Mesendoderm (in vitro differentiated cells): ENCODE measurements around the gene SLMAP.

Experiments
- DNase-seq: peaks from one replicate; pipeline ENCODE4 v3.0.0; 2013
- H2AK5ac ChIP-seq: 2 replicates; pipeline ENCODE4 v1.6.1; 2013; ENCODE audit warnings: low read length, inconsistent platforms
- H2BK120ac ChIP-seq: 2 replicates; pipeline ENCODE4 v1.6.1; 2013; ENCODE audit warnings: low read depth, mild to moderate bottlenecking, low read length, moderate library complexity, mixed read lengths
- H2BK15ac ChIP-seq: replicated peaks from 2 replicates; pipeline ENCODE4 v1.6.1; 2013; ENCODE audit warnings: low read depth, mild to moderate bottlenecking, moderate library complexity
- H2BK5ac ChIP-seq: 2 replicates; pipeline ENCODE4 v1.6.1; 2013; ENCODE audit warnings: low read length, inconsistent platforms
- H3K18ac ChIP-seq: 2 replicates; pipeline ENCODE4 v1.6.1; 2013; ENCODE audit warnings: mild to moderate bottlenecking, low read length, mixed read lengths
- H3K23ac ChIP-seq: one replicate; pipeline ENCODE4 v1.6.1; 2013; ENCODE audit warnings: low read length
- H3K27ac ChIP-seq: 2 replicates; pipeline ENCODE4 v1.5.1; 2013; ENCODE audit warnings: low read depth, mild to moderate bottlenecking, inconsistent platforms, low read length, moderate library complexity
- H3K27me3 ChIP-seq: 2 replicates; pipeline ENCODE4 v1.6.1; 2013; ENCODE audit warnings: low read length, control low read depth, mild to moderate bottlenecking, inconsistent platforms; ENCODE audit not compliant: insufficient read depth, poor library complexity
- H3K36me3 ChIP-seq: 2 replicates; pipeline ENCODE4 v1.6.1; 2013; ENCODE audit warnings: low read length, inconsistent platforms; ENCODE audit not compliant: control insufficient read depth, insufficient read depth
- H3K4ac ChIP-seq: one replicate; pipeline ENCODE4 v1.6.1; 2013; ENCODE audit warnings: low read depth, mild to moderate bottlenecking, low read length, moderate library complexity
- H3K4me1 ChIP-seq: 2 replicates; pipeline ENCODE4 v1.6.1; 2013; ENCODE audit warnings: low read depth, low read length, inconsistent platforms; ENCODE audit not compliant: control insufficient read depth
- H3K4me2 ChIP-seq: 2 replicates; pipeline ENCODE4 v1.6.1; 2013; ENCODE audit warnings: low read length
- H3K4me3 ChIP-seq: 2 replicates; pipeline ENCODE4 v1.5.1; 2013; ENCODE audit warnings: mild to moderate bottlenecking, low read length
- H3K56ac ChIP-seq: one replicate; pipeline ENCODE4 v1.6.1; 2013; ENCODE audit warnings: low read length
- H3K79me1 ChIP-seq: 2 replicates; pipeline ENCODE4 v1.6.1; 2013; ENCODE audit warnings: low read length, inconsistent platforms
- H3K79me2 ChIP-seq: 2 replicates; pipeline ENCODE4 v1.6.1; 2013; ENCODE audit warnings: mild to moderate bottlenecking, low read length; ENCODE audit not compliant: control insufficient read depth, insufficient read depth
- H3K9ac ChIP-seq: 2 replicates; pipeline ENCODE4 v1.6.1; 2013; ENCODE audit warnings: low read length, inconsistent platforms
- H4K5ac ChIP-seq: one replicate; pipeline ENCODE4 v1.6.1; 2013; ENCODE audit warnings: low read length
- H4K8ac ChIP-seq: one replicate; pipeline ENCODE4 v1.6.1; 2013; ENCODE audit warnings: low read depth, mild to moderate bottlenecking, control low read depth, low read length, moderate library complexity
- WGBS: extraction: QIAGEN DNeasy Blood & Tissue Kit; methylation state at CpG from one replicate; pipeline ENCODE4 v1.1.7; 2013; ENCODE audit warnings: low lambda C conversion rate, missing lambda C conversion rate; ENCODE audit not compliant: insufficient coverage; ENCODE audit errors: extremely low coverage; 5-methylcytosine and 5-hydroxymethylcytosine counted together

SLMAP gene

GRCh38 chr3:57958642-57959422 lies 202.7 kb downstream of the SLMAP start:
- peak overlapping the region; percentile 30 for H3K56ac ChIP-seq
- H2BK5ac ChIP-seq, result no peak overlapping the region
- H3K36me3 ChIP-seq, result no peaks in the 10 kb centered on the region
- no peak for DNase-seq
- peak overlapping the region; percentile 33 for H3K18ac ChIP-seq
- H4K8ac ChIP-seq, result no peak overlapping the region
- no peak overlapping the region for H3K9ac ChIP-seq
- no peak overlapping the region for H4K5ac ChIP-seq
- H2AK5ac ChIP-seq, result no peak overlapping the region
- H2BK120ac ChIP-seq, result no peak overlapping the region
- no peaks in the 10 kb centered on the region for H3K4me1 ChIP-seq
- H3K4me2 ChIP-seq, result no peak overlapping the region
- no peak overlapping the region for H3K23ac ChIP-seq
- no peaks in the 10 kb centered on the region for H3K27me3 ChIP-seq
- H3K79me1 ChIP-seq, result no peaks in the 10 kb centered on the region
- H3K79me2 ChIP-seq, result no peaks in the 10 kb centered on the region
- no CpG with 5 or more reads among the region's 13 CpGs for WGBS
- H3K4me3 ChIP-seq, result no peak overlapping the region
- H2BK15ac ChIP-seq, result no peak overlapping the region
- H3K27ac ChIP-seq, result no peak overlapping the region
- H3K4ac ChIP-seq, result no peak overlapping the region

GRCh38 chr3:57959423-57960173 lies 203.5 kb downstream of the SLMAP start:
- no peaks in the 10 kb centered on the region for H3K79me1 ChIP-seq
- no peak overlapping the region for H3K27ac ChIP-seq
- H3K4ac ChIP-seq, result peak overlapping the region; percentile 56
- DNase-seq, result peak; percentile 37
- H2BK15ac ChIP-seq, result no peak overlapping the region
- no peak overlapping the region for H3K9ac ChIP-seq
- no CpG with 5 or more reads among the region's 19 CpGs for WGBS
- no peak overlapping the region for H3K56ac ChIP-seq
- no peaks in the 10 kb centered on the region for H3K27me3 ChIP-seq
- no peak overlapping the region for H4K5ac ChIP-seq
- no peak overlapping the region for H3K4me2 ChIP-seq
- H3K4me3 ChIP-seq, result no peak overlapping the region
- no peaks in the 10 kb centered on the region for H3K36me3 ChIP-seq
- no peaks in the 10 kb centered on the region for H3K4me1 ChIP-seq
- H3K79me2 ChIP-seq, result no peaks in the 10 kb centered on the region
- no peak overlapping the region for H2BK120ac ChIP-seq
- H3K23ac ChIP-seq, result no peak overlapping the region
- H2AK5ac ChIP-seq, result no peak overlapping the region
- H4K8ac ChIP-seq, result no peak overlapping the region
- no peak overlapping the region for H3K18ac ChIP-seq
- H2BK5ac ChIP-seq, result no peak overlapping the region

GRCh38 chr3:57960174-57960505 lies 204.0 kb downstream of the SLMAP start:
- Histone ChIP-seq H2BK15ac (no peak overlapping the region), H3K79me2 (no peaks in the 10 kb centered on the region), H3K4me3 (no peak overlapping the region), H3K9ac (no peak overlapping the region), H3K4ac (no peak overlapping the region), H2BK120ac (no peak overlapping the region), H3K4me2 (no peak overlapping the region), H4K5ac (no peak overlapping the region), H3K79me1 (no peaks in the 10 kb centered on the region), H3K18ac (no peak overlapping the region), H3K4me1 (no peaks in the 10 kb centered on the region), H4K8ac (no peak overlapping the region), H3K27me3 (no peaks in the 10 kb centered on the region), H3K23ac (no peak overlapping the region), H3K36me3 (no peaks in the 10 kb centered on the region), H3K56ac (no peak overlapping the region), H2AK5ac (no peak overlapping the region), H2BK5ac (no peak overlapping the region), H3K27ac (no peak overlapping the region)
- DNase-seq, result no peak
- no CpG with 5 or more reads among the region's 4 CpGs for WGBS

GRCh38 chr3:57961177-57961827 lies 205.2 kb downstream of the SLMAP start:
- DNase-seq, result no peak
- Histone ChIP-seq H3K27me3 (no peaks in the 10 kb centered on the region), H2BK120ac (no peak overlapping the region), H2BK5ac (no peak overlapping the region), H3K56ac (no peak overlapping the region), H3K79me2 (no peaks in the 10 kb centered on the region), H3K9ac (no peak overlapping the region), H4K8ac (no peak overlapping the region), H3K36me3 (no peaks in the 10 kb centered on the region), H3K27ac (no peak overlapping the region), H3K4me2 (no peak overlapping the region), H3K4me1 (no peaks in the 10 kb centered on the region), H2AK5ac (no peak overlapping the region), H3K79me1 (no peaks in the 10 kb centered on the region), H4K5ac (no peak overlapping the region), H3K23ac (no peak overlapping the region), H3K4ac (no peak overlapping the region), H3K4me3 (no peak overlapping the region), H2BK15ac (no peak overlapping the region), H3K18ac (no peak overlapping the region)
- WGBS, result no CpG with 5 or more reads among the region's 21 CpGs

- H3K27me3 ChIP-seq, result no peaks in the 10 kb centered on the region
- H2AK5ac ChIP-seq, result no peak overlapping the region
- H3K4me2 ChIP-seq, result no peak overlapping the region
- WGBS, result no CpG with 5 or more reads among the region's 5 CpGs
- no peak overlapping the region for H3K18ac ChIP-seq
- no peak overlapping the region for H4K5ac ChIP-seq
- H3K23ac ChIP-seq, result no peak overlapping the region
- H3K36me3 ChIP-seq, result no peaks in the 10 kb centered on the region
- H3K79me2 ChIP-seq, result no peaks in the 10 kb centered on the region
- H3K4me1 ChIP-seq, result no peaks in the 10 kb centered on the region
- no peak overlapping the region for H2BK15ac ChIP-seq
- H3K9ac ChIP-seq, result no peak overlapping the region
- DNase-seq, result peak; percentile 86
- H2BK120ac ChIP-seq, result no peak overlapping the region
- H2BK5ac ChIP-seq, result no peak overlapping the region
- no peaks in the 10 kb centered on the region for H3K79me1 ChIP-seq
- H3K4me3 ChIP-seq, result no peak overlapping the region
- no peak overlapping the region for H3K27ac ChIP-seq
- no peak overlapping the region for H3K56ac ChIP-seq
- H4K8ac ChIP-seq, result no peak overlapping the region
- H3K4ac ChIP-seq, result no peak overlapping the region
These were observed 205.8 kb downstream of the SLMAP start for GRCh38 chr3:57961828-57962447.
